Stimulated activated naive B cell treated with anti-CD40 and anti-IgM and Interleukin-4, amounts not matched to agents 10 μg/mL and 1 μg/mL and 100 μg/mL, for 72 hours (primary cell): Measurements from ENCODE around the gene GCK.
A peak's percentile ranks its signal among the peaks of the same experiment; 100 is the strongest.

Experiments
- ATAC-seq, 2 donors: fragments of 150-1000 bp; cut with Tn5 transposase; replicated peaks; 2 replicates each; pipeline ENCODE4 v1.10.0; 2021; ENCODE audit warnings: moderate library complexity in 1 of 2
- DNase-seq: peaks from one replicate; pipeline ENCODE4 v3.0.0; 2021
- H3K27ac Mint-ChIP-seq: one replicate; pipeline ENCODE4 v1.8.0; 2022; ENCODE audit warnings: mild to moderate bottlenecking, mixed read lengths
- H3K27me3 Mint-ChIP-seq, 2 donors: one replicate each; pipeline ENCODE4 v1.8.0; 2022; ENCODE audit warnings: mixed read lengths in 2 of 2
- H3K36me3 Mint-ChIP-seq, 2 donors: one replicate each; pipeline ENCODE4 v1.8.0; 2022; ENCODE audit warnings: mixed read lengths in 2 of 2, mild to moderate bottlenecking in 1 of 2
- H3K4me1 Mint-ChIP-seq, 2 donors: one replicate each; pipeline ENCODE4 v1.8.0; 2022; ENCODE audit warnings: mixed read lengths in 2 of 2, mild to moderate bottlenecking in 1 of 2
- H3K4me3 Mint-ChIP-seq, 2 donors: one replicate each; pipeline ENCODE4 v1.8.0; 2022; ENCODE audit warnings: mild to moderate bottlenecking in 2 of 2, mixed read lengths in 2 of 2, moderate library complexity in 1 of 2
- H3K9me3 Mint-ChIP-seq, 2 donors: one replicate each; pipeline ENCODE4 v1.8.0; 2022; ENCODE audit warnings: mixed read lengths in 2 of 2, mild to moderate bottlenecking in 1 of 2

GCK gene

DNA sequence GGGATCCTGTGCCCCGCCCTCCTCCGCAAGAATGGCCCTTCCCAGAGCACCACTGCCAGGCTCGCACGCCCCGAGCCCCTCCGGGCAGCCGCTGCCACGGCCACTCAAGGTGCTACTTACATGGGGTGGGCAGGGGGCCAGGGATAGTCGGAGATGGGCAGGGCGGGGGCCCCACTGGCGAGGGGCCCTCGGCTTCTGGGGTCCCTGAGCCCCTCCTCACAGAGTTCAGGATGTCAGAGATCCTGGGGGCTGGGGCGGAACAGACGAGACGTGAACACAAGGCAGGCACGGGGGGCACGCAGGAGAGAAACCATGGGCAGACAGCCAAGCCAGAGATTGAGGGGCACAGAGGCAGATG, 37.1 kb upstream of the GCK start:
- H3K27ac Mint-ChIP-seq: no peak overlapping the region
- H3K36me3 Mint-ChIP-seq: no peaks in the 10 kb centered on the region
- H3K4me1 Mint-ChIP-seq: no peaks in the 10 kb centered on the region
- DNase-seq: no peak
- H3K9me3 Mint-ChIP-seq: no peaks in the 10 kb centered on the region
- peaks cover 13 to 20% of the 10 kb centered on the region in 2 donors for H3K27me3 Mint-ChIP-seq
- ATAC-seq: no peak
- no peak overlapping the region for H3K4me3 Mint-ChIP-seq

DNA sequence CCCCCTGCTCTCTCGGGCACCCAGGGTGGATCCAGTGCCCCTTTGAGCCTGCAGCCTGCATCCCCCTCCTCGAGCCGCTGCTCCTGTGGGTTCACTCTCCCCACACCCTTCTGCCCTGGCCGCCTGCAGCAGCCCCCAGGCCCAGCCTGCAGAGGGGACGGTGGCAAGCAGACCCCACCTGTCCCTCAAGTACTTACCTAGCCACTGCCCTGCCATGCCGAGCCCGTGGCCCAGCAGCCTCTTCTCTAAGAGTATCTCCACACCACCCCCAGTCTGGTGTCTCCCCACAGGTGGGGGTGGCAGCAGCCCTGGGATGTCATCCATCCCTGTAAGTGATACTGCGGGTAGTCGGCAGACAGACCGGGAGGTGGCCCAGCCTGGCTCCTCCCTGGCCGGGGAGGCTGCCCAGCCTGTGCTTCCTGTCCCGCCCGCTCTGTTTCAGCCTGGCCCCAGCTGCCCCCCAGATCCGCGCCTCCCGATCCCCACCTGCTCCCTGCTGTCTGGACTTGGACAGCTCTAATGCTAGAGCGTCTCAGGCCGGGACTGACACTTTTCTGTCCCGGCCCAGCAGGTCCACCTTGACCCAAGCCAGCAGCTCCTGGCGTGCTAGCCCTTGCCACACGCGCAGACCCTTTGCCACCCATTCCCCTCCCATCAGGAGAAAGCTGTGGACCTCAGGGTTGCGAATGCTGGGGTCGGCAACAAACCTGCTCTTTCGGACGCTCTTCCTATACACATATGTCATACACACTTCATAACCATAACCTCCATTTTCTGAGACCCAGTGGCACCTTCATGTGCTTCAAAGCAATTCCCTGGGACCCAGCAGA, 36.5 kb upstream of the GCK start:
- H3K36me3 Mint-ChIP-seq: no peaks in the 10 kb centered on the region
- no peak overlapping the region for H3K4me3 Mint-ChIP-seq
- H3K27me3 Mint-ChIP-seq: peaks cover 13 to 20% of the 10 kb centered on the region in 2 donors
- ATAC-seq (no peak), DNase-seq (no peak)
- H3K27ac Mint-ChIP-seq: no peak overlapping the region
- no peaks in the 10 kb centered on the region for H3K9me3 Mint-ChIP-seq
- no peaks in the 10 kb centered on the region for H3K4me1 Mint-ChIP-seq

DNA sequence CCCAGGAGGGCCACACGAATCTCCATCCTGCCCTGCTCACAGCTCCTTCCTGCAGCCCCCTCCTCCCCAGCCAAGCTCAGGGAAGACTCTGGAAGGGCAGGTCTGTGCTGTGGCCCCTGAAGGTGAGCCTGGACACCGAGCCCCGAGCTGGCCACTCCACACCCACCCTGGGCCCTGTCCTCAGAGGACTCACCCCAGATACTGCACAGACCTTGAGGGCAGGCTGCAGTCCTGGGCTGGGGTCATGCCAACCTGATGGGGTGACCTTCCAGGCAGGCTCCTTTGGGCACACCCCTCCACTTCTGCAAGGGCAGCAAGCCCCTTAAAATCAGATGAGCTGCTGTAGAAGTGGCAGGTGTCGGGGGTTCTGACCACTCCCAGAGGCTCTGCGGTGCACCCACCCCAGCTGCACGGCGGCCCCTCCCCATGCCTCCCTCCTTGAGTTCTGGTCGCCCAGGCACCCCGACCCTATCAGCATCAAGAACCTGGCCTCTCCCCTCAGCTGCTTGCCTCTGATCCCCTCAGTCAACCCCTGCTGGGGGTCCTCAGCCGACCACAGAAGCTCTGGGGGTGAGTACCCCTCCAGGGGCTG, 35.8 kb upstream of the GCK start:
- DNase-seq: no peak
- Mint-ChIP-seq H3K4me3 (no peak overlapping the region), H3K27me3 (peaks cover 13 to 20% of the 10 kb centered on the region in 2 donors), H3K27ac (no peak overlapping the region), H3K36me3 (no peaks in the 10 kb centered on the region), H3K4me1 (no peaks in the 10 kb centered on the region), H3K9me3 (no peaks in the 10 kb centered on the region)
- no peak for ATAC-seq

DNA sequence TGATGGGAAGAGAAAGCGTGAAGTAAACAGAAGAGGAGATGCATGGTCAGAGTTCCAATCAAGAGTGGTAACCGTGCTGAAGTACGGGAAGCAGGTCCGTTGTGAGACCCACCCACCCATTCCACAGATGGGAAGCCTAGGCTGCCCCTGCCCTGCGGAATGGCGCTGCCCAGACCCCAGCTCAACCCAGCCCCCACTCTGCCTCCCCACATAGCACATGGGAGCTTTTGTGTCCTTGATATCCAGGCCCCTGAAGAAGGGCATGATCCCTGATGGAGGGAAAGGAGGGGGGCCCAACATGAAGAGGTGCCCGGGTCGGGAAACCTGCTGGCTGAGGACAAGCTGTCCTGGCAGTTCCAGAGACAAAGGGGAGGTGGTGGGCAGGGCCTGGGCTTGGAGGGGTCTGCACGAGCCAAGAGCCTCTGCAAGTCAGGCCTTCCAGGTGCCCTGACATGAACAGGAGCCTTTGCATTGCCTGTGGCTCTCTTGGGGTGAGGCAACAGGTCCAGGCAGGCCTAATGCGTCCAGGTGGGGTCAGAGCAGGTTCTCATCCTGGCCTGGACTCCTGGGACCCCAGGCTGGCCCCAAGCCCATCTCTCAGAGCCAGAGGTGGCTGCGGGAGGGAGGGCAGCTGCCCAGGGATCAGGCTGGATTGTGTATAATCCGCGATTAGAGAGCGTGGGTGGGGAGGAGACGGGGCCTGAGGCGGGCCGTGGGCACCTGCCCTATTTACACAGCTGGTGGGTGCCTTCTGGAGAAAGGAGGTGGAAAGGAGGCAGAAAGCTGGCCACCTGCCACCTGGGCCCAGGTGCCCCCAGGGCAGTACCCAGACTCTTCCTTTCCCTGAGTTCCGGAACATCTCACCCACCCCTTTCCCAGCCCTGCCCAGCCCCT, 35.1 kb upstream of the GCK start:
- Mint-ChIP-seq H3K27me3 (peaks cover 13 to 20% of the 10 kb centered on the region in 2 donors), H3K36me3 (peaks cover 0 to 2% of the 10 kb centered on the region in 2 donors), H3K4me3 (no peak overlapping the region), H3K4me1 (no peaks in the 10 kb centered on the region), H3K27ac (no peak overlapping the region), H3K9me3 (no peaks in the 10 kb centered on the region)
- DNase-seq: no peak
- ATAC-seq: no peak

DNA sequence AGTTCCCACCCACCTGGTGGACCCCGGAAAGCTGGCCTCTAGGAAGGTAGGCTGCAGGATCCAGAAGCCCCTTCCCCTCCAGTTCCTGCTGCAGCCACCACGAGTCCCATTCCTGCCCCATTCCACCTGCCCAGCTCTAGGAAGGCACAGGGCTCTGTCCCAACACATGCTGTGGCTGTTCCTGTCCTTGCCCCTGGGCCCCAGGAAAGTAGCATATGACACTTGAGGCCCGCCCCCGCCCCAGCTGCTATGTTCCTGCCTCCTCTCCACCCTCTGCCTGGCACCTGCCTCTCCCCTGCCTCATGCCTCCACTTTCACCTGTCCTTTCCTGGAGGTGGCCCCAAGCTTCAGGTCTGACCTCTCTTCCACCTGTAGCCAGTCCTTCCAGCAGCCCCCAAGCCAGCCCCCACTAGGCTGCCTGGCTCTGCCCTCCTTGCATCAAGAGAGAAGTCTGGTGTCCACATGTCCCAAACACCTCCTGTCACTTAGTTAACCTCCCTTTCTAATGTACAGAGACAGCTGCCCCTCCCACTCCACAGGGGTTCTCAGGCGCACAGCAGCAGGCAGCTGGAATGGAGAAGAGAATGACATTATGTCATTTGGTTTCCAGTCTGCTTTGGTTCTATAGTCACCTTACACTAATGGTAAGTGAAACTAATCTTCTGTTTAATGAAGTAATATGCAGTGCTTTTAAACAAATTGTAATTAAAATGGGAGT, 34.3 kb upstream of the GCK start:
- H3K36me3 Mint-ChIP-seq: peaks cover 0 to 2% of the 10 kb centered on the region in 2 donors
- peak in 1 of 2 donors; percentile 10 for ATAC-seq
- no peaks in the 10 kb centered on the region for H3K4me1 Mint-ChIP-seq
- no peak overlapping the region for H3K27ac Mint-ChIP-seq
- DNase-seq: no peak
- H3K4me3 Mint-ChIP-seq: no peak overlapping the region
- H3K9me3 Mint-ChIP-seq: no peaks in the 10 kb centered on the region
- peaks cover 13 to 20% of the 10 kb centered on the region in 2 donors for H3K27me3 Mint-ChIP-seq

DNA sequence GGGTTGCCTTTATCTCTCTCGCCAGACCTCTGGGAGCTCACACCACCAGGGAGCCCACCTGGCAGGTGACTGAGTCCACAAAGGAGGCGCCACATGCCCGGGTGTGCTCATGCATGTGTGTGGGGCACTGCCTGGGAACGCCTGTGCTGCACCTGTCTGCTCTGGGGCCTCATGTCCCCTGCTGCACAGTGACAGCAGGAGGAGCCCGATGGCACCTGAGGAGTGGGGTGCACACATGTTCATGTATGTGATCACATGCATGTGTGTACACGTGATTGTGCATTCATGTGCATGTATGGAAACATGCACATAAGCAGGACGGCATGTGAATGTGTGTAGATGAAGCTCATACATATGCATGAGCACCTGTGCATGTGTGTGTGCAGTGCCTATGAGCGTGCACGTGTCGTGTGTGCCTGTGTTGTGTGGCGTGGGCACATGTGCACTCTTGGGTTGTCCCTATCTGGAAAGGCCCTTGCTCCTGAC, 33.6 kb upstream of the GCK start:
- H3K9me3 Mint-ChIP-seq: no peaks in the 10 kb centered on the region
- ATAC-seq (peak in 1 of 2 donors; percentile 8), DNase-seq (no peak)
- H3K4me1 Mint-ChIP-seq: no peaks in the 10 kb centered on the region
- no peak overlapping the region for H3K4me3 Mint-ChIP-seq
- peaks cover 0 to 2% of the 10 kb centered on the region in 2 donors for H3K36me3 Mint-ChIP-seq
- H3K27me3 Mint-ChIP-seq: peaks cover 13 to 20% of the 10 kb centered on the region in 2 donors
- no peak overlapping the region for H3K27ac Mint-ChIP-seq

DNA sequence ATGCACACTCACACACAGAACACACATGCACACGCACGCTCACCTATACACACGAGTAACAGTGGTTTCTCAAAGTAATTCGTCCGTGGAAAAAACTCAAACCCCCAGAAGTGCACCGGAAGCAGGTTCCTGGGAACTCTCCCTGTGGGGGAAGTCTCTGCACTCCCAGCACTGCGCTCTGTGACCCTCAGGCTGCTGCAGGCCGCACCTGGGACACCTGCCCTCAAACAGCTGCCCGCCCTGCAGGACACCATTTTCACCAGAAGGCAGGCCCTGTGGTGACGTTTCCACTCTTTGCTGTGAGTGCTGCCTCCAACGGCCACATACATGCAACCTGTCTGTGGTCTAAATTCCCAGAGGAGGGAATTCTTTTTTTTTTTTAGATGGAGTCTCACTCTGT, 32.8 kb upstream of the GCK start:
- Mint-ChIP-seq H3K27ac (no peak overlapping the region), H3K4me1 (no peaks in the 10 kb centered on the region), H3K27me3 (peaks cover 13 to 20% of the 10 kb centered on the region in 2 donors), H3K36me3 (peaks cover 0 to 2% of the 10 kb centered on the region in 2 donors), H3K9me3 (no peaks in the 10 kb centered on the region), H3K4me3 (no peak overlapping the region)
- ATAC-seq: no peak
- no peak for DNase-seq

DNA sequence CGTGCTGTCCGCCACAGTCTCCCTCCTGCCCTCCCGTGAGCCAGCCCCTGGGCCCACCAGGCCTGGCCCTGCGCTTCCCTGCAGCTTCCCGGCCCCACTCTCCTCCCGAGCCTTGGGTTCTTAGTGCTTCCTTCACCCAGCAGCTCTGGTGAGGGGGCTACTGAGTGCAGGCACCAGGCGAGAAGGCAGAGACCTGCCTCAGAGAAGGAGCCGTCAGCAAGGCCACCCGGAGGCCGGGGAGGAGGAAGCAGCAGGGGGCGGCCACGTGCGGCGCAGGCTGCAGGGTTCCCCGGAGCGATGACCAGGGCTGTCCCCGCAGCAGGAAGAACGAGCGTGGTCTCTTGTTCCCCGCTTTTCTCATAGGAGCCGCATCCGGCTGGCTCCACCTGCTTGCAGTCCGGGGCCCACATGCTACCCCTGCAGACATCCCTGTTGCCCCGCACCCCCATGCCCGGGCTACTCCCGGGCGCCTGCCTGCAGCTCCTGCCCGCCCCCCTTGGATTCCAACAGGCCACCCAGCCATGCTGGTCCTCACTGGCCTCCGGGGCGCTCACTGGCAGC, 32.1 kb upstream of the GCK start:
- DNase-seq (no peak), ATAC-seq (no peak)
- Mint-ChIP-seq H3K27me3 (peaks cover 10 to 16% of the 10 kb centered on the region in 2 donors), H3K4me3 (no peak overlapping the region), H3K27ac (no peak overlapping the region), H3K9me3 (no peaks in the 10 kb centered on the region), H3K36me3 (peaks cover 0 to 2% of the 10 kb centered on the region in 2 donors), H3K4me1 (no peaks in the 10 kb centered on the region)

DNA sequence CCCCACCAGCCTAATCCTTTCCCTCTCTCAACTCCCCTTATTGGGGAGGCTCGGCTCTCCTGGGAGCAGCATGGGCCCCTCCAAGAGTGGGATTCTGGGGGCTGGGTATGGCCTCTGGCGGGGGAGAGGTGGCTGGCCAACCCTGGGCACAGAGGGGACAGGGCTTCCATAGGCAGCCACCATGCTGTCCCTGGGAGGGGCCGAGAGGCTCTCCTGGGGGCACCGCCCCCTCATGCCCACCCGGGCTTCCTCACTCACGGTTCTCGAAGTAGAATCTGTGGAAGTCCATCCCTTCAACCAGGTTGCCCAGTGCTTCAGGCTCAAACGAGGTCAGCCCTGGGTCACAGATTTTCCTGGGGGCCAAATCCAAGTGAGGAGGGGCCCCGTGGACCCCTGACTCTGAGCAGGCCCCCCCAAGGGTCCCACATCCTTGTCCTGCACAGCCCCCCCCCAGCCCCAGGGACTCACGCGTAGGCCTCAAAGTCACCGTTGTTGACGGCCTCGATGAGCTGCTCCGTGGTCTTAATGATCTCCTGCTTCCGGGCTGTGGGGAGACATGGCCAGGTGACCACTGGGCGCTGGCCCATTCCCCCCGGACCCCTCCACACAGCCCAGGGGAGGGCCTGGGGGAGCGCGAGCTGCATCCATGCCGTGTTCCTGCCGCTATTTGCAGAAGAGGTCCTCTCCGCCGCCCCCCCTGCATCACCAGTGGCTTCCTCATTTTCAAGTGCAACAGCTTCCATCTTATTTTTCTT, 31.3 kb upstream of the GCK start:
- H3K27me3 Mint-ChIP-seq: peaks cover 3 to 8% of the 10 kb centered on the region in 2 donors
- peaks cover 2 to 3% of the 10 kb centered on the region in 2 donors for H3K36me3 Mint-ChIP-seq
- DNase-seq: no peak

DNA sequence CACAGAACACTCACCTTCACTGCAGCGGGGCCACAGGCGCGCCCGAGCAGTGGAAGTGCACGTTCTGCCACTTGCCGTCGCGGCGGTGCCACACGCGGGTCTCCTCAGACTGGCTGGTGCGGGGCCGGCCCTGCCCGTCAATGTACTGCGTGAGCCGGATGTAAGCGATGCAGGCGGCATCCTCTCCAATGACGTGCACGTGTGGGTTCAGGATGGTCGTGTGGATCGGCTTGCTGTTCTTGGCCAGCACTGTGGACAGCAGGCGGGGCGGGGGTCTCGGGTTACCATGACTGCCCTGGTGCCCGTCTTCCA, 30.8 kb upstream of the GCK start:
- Mint-ChIP-seq H3K9me3 (no peaks in the 10 kb centered on the region), H3K4me3 (no peak overlapping the region), H3K27me3 (peaks cover 0 to 3% of the 10 kb centered on the region in 2 donors), H3K36me3 (peaks cover 2 to 3% of the 10 kb centered on the region in 2 donors), H3K27ac (no peak overlapping the region), H3K4me1 (no peaks in the 10 kb centered on the region)
- ATAC-seq: no peak
- DNase-seq: no peak

More for the DNA sequence above, 31.3 kb upstream of the GCK start:
- ATAC-seq: no peak
- Mint-ChIP-seq H3K4me1 (no peaks in the 10 kb centered on the region), H3K27ac (no peak overlapping the region), H3K9me3 (no peaks in the 10 kb centered on the region), H3K4me3 (no peak overlapping the region)

DNA sequence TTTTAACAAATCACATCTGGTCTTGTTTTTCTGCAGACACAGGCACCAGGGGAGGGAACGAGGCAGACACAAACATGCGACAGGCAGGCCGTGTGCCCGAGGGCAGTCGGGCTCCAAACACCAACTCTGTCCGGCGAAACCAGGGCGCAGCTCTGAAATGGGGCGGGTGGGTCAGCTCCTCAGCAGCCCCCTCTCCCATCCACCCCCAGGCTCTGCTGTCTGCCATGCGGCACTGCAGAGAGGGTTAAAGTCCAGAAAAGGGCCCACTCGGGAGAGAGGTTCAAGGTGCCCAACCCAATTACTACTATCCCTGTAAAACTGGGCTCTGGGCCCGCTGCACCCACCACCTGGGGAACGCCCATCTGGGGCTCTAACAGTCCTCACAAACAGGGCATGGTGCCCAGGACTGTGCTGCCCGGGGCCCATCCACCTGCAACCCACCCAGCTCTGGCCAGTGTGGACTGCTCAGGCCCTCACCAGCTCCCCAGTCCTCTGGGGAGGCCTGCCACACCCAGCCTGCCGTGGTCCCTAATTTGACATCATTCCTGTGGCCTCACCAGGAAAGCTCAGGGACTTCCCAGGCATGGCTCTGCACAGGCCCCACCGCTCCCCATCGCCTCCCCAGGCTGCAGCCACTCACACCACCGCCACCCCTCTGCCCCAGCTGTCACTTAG, 30.3 kb upstream of the GCK start:
- Mint-ChIP-seq H3K4me3 (no peak overlapping the region), H3K27ac (no peak overlapping the region), H3K4me1 (peaks cover 2 to 3% of the 10 kb centered on the region in 2 donors), H3K36me3 (peaks cover 4 to 5% of the 10 kb centered on the region in 2 donors), H3K27me3 (no peaks in the 10 kb centered on the region), H3K9me3 (no peaks in the 10 kb centered on the region)
- DNase-seq: no peak
- no peak for ATAC-seq

DNA sequence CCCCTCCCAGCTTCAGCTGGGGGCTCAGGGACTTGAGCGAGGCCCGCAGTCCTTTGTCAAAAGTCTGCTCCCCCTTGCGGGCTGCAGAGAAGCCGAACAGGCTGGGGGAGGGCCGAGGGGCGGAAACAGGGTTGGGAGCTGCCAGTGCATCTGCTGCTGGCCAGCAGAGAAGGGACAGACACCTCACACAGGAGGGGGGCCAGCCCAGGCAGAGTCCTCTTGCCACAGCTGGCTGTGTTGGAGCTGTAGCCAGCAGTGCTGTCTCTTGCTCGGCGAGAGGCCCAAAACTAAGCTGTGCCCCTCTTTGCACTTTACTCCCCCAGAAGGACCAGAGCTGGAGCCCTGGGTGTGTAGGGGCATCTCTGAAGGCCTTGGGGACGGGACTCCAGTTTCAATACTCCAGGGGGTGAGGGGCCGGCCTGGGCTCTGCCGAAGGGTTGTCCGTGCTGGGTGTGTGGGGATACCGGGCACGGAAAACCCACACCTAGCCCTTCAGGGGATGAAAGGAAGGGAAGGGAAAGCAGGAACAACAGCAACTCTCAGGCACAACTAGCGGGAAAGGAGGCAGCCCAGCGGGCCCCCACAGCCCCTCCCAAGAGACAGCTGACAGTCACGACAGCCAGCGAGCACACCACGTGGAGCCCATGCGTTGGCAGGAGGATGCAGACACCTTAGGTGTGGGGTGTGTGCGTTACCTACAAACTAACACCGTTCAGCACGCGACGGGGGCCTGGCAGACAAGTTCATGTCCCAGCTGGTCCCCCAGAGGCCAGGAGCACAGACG, 29.4 kb upstream of the GCK start:
- Mint-ChIP-seq H3K4me3 (no peak overlapping the region), H3K36me3 (peaks cover 9 to 14% of the 10 kb centered on the region in 2 donors), H3K27me3 (no peaks in the 10 kb centered on the region), H3K27ac (peak overlapping the region; percentile 82), H3K9me3 (no peaks in the 10 kb centered on the region), H3K4me1 (peaks cover 11 to 12% of the 10 kb centered on the region in 2 donors)
- DNase-seq: no peak
- no peak for ATAC-seq
